ENCODE results near the gene HOXB5.

DNA sequence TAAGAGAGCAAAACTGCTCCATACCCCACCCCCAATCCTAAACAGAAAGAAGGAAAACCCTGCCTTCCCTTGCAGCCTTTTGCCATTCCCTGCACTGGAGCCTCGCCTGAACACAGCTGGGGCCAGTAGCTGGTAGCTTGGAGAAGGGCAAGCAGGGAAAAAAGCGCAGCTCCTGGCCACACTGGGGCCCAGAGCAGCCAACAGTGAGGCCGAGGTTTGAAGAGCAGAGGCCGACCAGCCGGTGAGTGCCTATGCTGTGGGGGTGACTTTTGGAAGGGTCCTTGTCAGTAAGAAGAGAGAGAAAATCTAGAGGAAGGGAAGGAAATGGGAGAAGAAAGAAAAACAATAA is 35.8 kb upstream of the HOXB5 start:
- TF ChIP-seq POLR2A (IDR thresholded peaks at IDR 0.05) (no peak), CTCF (IDR thresholded peaks at IDR 0.05) (no peak), EP300 (IDR thresholded peaks at IDR 0.05) (no peak)

Data from gastroesophageal sphincter (tissue), 3 donors.